Lung (tissue), 12 donors: ENCODE results near the gene POLR2F. TPM values are rescaled to one million over a fixed set of nuclear protein-coding genes. Genes with fewer than 3 reads are reported as not detected.
A peak's percentile ranks its signal among the peaks of the same experiment; 100 is the strongest.

Experiments
- ATAC-seq: fragments of 200-7000 bp; cut with Tn5 transposase; one replicate; pipeline ENCODE4 v1.9.1; 2020; ENCODE audit warnings: moderate number of reproducible peaks; ENCODE audit not compliant: insufficient read depth, low FRiP score
- DNase-seq, 3 donors: peaks; one replicate each; pipeline ENCODE4 v3.0.0-alpha.2; 2013 to 2017
- H3K27ac ChIP-seq, 2 donors: one replicate each; pipeline ENCODE4 v1.5.1; 2013; ENCODE audit warnings: mild to moderate bottlenecking in 2 of 2, moderate library complexity in 2 of 2, control low read depth in 1 of 2, inconsistent platforms in 1 of 2, low read depth in 1 of 2, low read length in 1 of 2
- H3K27me3 ChIP-seq, 3 donors: one replicate each; pipeline ENCODE4 v1.5.1; 2013; ENCODE audit warnings: low read length in 2 of 3; ENCODE audit not compliant: control insufficient read depth in 3 of 3, insufficient read depth in 3 of 3
- H3K36me3 ChIP-seq, 4 donors: one replicate each; pipeline ENCODE4 v1.5.1; 2013; ENCODE audit warnings: low read length in 4 of 4, mild to moderate bottlenecking in 1 of 4, moderate library complexity in 1 of 4; ENCODE audit not compliant: control insufficient read depth in 4 of 4, insufficient read depth in 4 of 4
- H3K4me1 ChIP-seq, 5 donors: one replicate each; pipeline ENCODE4 v1.5.1; 2013; ENCODE audit warnings: low read length in 5 of 5, mild to moderate bottlenecking in 2 of 5, moderate library complexity in 1 of 5; ENCODE audit not compliant: control insufficient read depth in 5 of 5, insufficient read depth in 5 of 5
- H3K4me3 ChIP-seq: one replicate; pipeline ENCODE4 v1.5.1; 2013; ENCODE audit warnings: mild to moderate bottlenecking, control low read depth, moderate library complexity
- H3K9ac ChIP-seq, 2 donors: one replicate each; pipeline ENCODE4 v1.5.1; 2013; ENCODE audit warnings: low read length in 2 of 2, control low read depth in 1 of 2; ENCODE audit not compliant: insufficient read depth in 1 of 2
- H3K9me3 ChIP-seq, 4 donors: one replicate each; pipeline ENCODE4 v1.5.1; 2013; ENCODE audit warnings: low read length in 3 of 4, mild to moderate bottlenecking in 1 of 4, moderate library complexity in 1 of 4; ENCODE audit not compliant: control insufficient read depth in 4 of 4, insufficient read depth in 3 of 4
- WGBS, 2 donors: extraction: QIAGEN DNeasy Blood & Tissue Kit; methylation state at CpG; one replicate each; pipeline ENCODE4 v1.1.7; 2013; 5-methylcytosine and 5-hydroxymethylcytosine counted together
- polyA plus RNA-seq, 2 donors: library from polyadenylated mRNA; stranded (reverse); fragments of 200-250 nt; gene quantifications; one replicate each; pipeline ENCODE4 v1.2.1, GENCODE V29; 2013
- total RNA-seq, 2 donors: library from RNA; depleted of rRNA in 1 of 2; stranded (reverse); fragments of >200 nt in 1 of 2; gene quantifications; one replicate each; pipeline ENCODE4 v1.2.1, GENCODE V29; 2014 to 2021
- TF ChIP-seq, protein P1 (sequence below): IDR thresholded peaks from 2 replicates; pipeline ENCODE4 v1.5.1; 2012; ENCODE audit warnings: mild to moderate bottlenecking; ENCODE audit errors: control extremely low read depth, extremely low read depth
- donor health status: control.
- donor health status: control.
- donor health status: Bipolar disorder and iron deficiency.
- donor health status: healthy.
- donor health status: DM: yes; HTN: yes; CAD: no.

Gene POLR2F
- total and polyA plus RNA-seq, 4 donors, result 36.8 to 161 (median 79.6) TPM

GRCh38 chr22:37985751-37986281, 32.3 kb downstream of the POLR2F start:
- no peak overlapping the region for H3K27ac ChIP-seq
- WGBS, 2 donors, result 87 to 91% methylated on average over 27 of the region's 27 CpGs
- TF ChIP-seq, protein P1, sequence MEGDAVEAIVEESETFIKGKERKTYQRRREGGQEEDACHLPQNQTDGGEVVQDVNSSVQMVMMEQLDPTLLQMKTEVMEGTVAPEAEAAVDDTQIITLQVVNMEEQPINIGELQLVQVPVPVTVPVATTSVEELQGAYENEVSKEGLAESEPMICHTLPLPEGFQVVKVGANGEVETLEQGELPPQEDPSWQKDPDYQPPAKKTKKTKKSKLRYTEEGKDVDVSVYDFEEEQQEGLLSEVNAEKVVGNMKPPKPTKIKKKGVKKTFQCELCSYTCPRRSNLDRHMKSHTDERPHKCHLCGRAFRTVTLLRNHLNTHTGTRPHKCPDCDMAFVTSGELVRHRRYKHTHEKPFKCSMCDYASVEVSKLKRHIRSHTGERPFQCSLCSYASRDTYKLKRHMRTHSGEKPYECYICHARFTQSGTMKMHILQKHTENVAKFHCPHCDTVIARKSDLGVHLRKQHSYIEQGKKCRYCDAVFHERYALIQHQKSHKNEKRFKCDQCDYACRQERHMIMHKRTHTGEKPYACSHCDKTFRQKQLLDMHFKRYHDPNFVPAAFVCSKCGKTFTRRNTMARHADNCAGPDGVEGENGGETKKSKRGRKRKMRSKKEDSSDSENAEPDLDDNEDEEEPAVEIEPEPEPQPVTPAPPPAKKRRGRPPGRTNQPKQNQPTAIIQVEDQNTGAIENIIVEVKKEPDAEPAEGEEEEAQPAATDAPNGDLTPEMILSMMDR, result no peak

GRCh38 chr22:37986371-37986770, 32.9 kb downstream of the POLR2F start:
- H3K9me3 ChIP-seq, result no peaks in the 10 kb centered on the region
- no peak overlapping the region for H3K4me3 ChIP-seq
- TF ChIP-seq, protein P1, result no peak
- H3K27me3 ChIP-seq, result peaks cover 0 to 15% (median 5%) of the 10 kb centered on the region in 3 donors
- peaks cover 0 to 11% (median 0%) of the 10 kb centered on the region in 5 donors for H3K4me1 ChIP-seq
- peaks cover 0 to 10% (median 2%) of the 10 kb centered on the region in 4 donors for H3K36me3 ChIP-seq
- DNase-seq, result no peak
- no peak for ATAC-seq
- H3K27ac ChIP-seq, result no peak overlapping the region
- 63 to 82% methylated on average over 7 of the region's 7 CpGs for WGBS, 2 donors
- H3K9ac ChIP-seq, result no peak overlapping the region

More at GRCh38 chr22:37985751-37986281, 32.3 kb downstream of the POLR2F start:
- Histone ChIP-seq H3K27me3 (peaks cover 0 to 15% (median 5%) of the 10 kb centered on the region in 3 donors), H3K4me3 (no peak overlapping the region), H3K36me3 (peaks cover 0 to 10% (median 2%) of the 10 kb centered on the region in 4 donors), H3K9ac (no peak overlapping the region), H3K4me1 (peaks cover 0 to 11% (median 0%) of the 10 kb centered on the region in 5 donors), H3K9me3 (no peaks in the 10 kb centered on the region)
- DNase-seq (peak in 2 of 3 donors; percentile 19 to 27), ATAC-seq (no peak)

GRCh38 chr22:37989146-37990045, 35.9 kb downstream of the POLR2F start:
- Histone ChIP-seq H3K9ac (no peak overlapping the region), H3K27ac (no peak overlapping the region), H3K4me1 (peaks cover 0 to 11% (median 0%) of the 10 kb centered on the region in 5 donors), H3K27me3 (no peaks in the 10 kb centered on the region), H3K9me3 (no peaks in the 10 kb centered on the region), H3K4me3 (no peak overlapping the region), H3K36me3 (peaks cover 0 to 7% (median 0%) of the 10 kb centered on the region in 4 donors)
- ATAC-seq, result no peak
- WGBS, 2 donors, result 88 to 93% methylated on average over 14 of the region's 14 CpGs
- no peak for DNase-seq
- TF ChIP-seq, protein P1, result no peak
